CD14-positive monocyte (primary cell): Measurements from ENCODE around the gene ABCC3. TPM values are rescaled to one million over a fixed set of nuclear protein-coding genes. Genes with fewer than 3 reads are reported as not detected.

Source experiments
- DNase-seq, 3 donors: peaks; one replicate each; pipeline ENCODE4 v3.0.0-alpha.2; 2011 to 2022
- H2AFZ ChIP-seq: 2 replicates; pipeline ENCODE4 v1.6.0; 2012; ENCODE audit warnings: mild to moderate bottlenecking, low read depth, low read length, inconsistent platforms; ENCODE audit not compliant: insufficient read depth, poor library complexity, severe bottlenecking
- H3K27ac ChIP-seq, 2 donors: 1 replicate in 1 of 2; 2 replicates in 1 of 2; pipeline ENCODE4 v1.5.1; 2012 to 2013; ENCODE audit warnings: low read length in 2 of 2, control low read depth in 1 of 2, inconsistent platforms in 1 of 2, low read depth in 1 of 2, mild to moderate bottlenecking in 1 of 2
- H3K27me3 ChIP-seq, 2 donors: one replicate each; pipeline versions ENCODE4 v1.6.0 to v1.6.1; 2011 to 2013; ENCODE audit warnings: low read length in 2 of 2; ENCODE audit not compliant: control insufficient read depth in 2 of 2, insufficient read depth in 2 of 2
- H3K36me3 ChIP-seq, 2 donors: replicated peaks in 1 of 2; 1 replicate in 1 of 2; 2 replicates in 1 of 2; pipeline versions ENCODE4 v1.5.1 to v1.6.1; 2012 to 2013; ENCODE audit warnings: low read length in 2 of 2, control low read depth in 1 of 2, inconsistent platforms in 1 of 2, mild to moderate bottlenecking in 1 of 2; ENCODE audit not compliant: insufficient read depth in 2 of 2, control insufficient read depth in 1 of 2
- H3K4me1 ChIP-seq, 2 donors: 1 replicate in 1 of 2; 2 replicates in 1 of 2; pipeline versions ENCODE4 v1.5.1 to v1.6.1; 2012 to 2013; ENCODE audit warnings: low read length in 2 of 2, control low read depth in 1 of 2, inconsistent platforms in 1 of 2, mild to moderate bottlenecking in 1 of 2, moderate library complexity in 1 of 2; ENCODE audit not compliant: insufficient read depth in 2 of 2, control insufficient read depth in 1 of 2
- H3K4me2 ChIP-seq: replicated peaks from 2 replicates; pipeline ENCODE3; 2012; ENCODE audit warnings: low read length, moderate library complexity, mild to moderate bottlenecking; ENCODE audit not compliant: poor library complexity, severe bottlenecking; ENCODE audit errors: extremely low read depth
- H3K4me3 ChIP-seq, 3 experiments: fragments of 200-600 bp in 1 of 3; sonication (generic) in 1 of 3; replicated peaks in 1 of 3; 1 replicate in 2 of 3; 2 replicates in 1 of 3; pipeline ENCODE4 v1.5.1; 2011 to 2013; ENCODE audit warnings: low read length in 3 of 3, mild to moderate bottlenecking in 3 of 3, control low read depth in 2 of 3, low read depth in 2 of 3, inconsistent platforms in 1 of 3, moderate library complexity in 1 of 3
- H3K79me2 ChIP-seq: 2 replicates; pipeline ENCODE4 v1.6.0; 2012; ENCODE audit warnings: mild to moderate bottlenecking, control low read depth, inconsistent platforms, low read length, moderate library complexity; ENCODE audit not compliant: insufficient read depth
- H3K9ac ChIP-seq: 2 replicates; pipeline ENCODE4 v1.6.0; 2017; ENCODE audit warnings: low read length, mild to moderate bottlenecking; ENCODE audit not compliant: insufficient read depth, poor library complexity, severe bottlenecking
- H3K9me3 ChIP-seq, 2 donors: replicated peaks in 1 of 2; 1 replicate in 1 of 2; 2 replicates in 1 of 2; pipeline versions ENCODE4 v1.5.1 to v1.6.1; 2012 to 2013; ENCODE audit warnings: low read length in 2 of 2, control low read depth in 1 of 2; ENCODE audit not compliant: control insufficient read depth in 1 of 2, insufficient read depth in 1 of 2
- H4K20me1 ChIP-seq: 2 replicates; pipeline ENCODE4 v1.6.0; 2012; ENCODE audit warnings: mild to moderate bottlenecking, low read length, control low read depth, moderate library complexity; ENCODE audit not compliant: insufficient read depth
- H3K27ac Mint-ChIP-seq, 7 donors: one replicate each; pipeline ENCODE4 v1.8.0; 2020; ENCODE audit warnings: mild to moderate bottlenecking in 7 of 7, mixed read lengths in 7 of 7, moderate library complexity in 6 of 7, inconsistent platforms in 2 of 7
- H3K27me3 Mint-ChIP-seq, 3 donors: one replicate each; pipeline ENCODE4 v1.8.0; 2021 to 2022; ENCODE audit warnings: low read depth in 3 of 3, mild to moderate bottlenecking in 3 of 3, mixed read lengths in 3 of 3, moderate library complexity in 3 of 3, inconsistent platforms in 1 of 3
- H3K36me3 Mint-ChIP-seq, 2 donors: one replicate each; pipeline ENCODE4 v1.8.0; 2020; ENCODE audit warnings: mixed read lengths in 2 of 2, inconsistent platforms in 1 of 2, mild to moderate bottlenecking in 1 of 2
- H3K4me1 Mint-ChIP-seq: one replicate; pipeline ENCODE4 v1.8.0; 2020; ENCODE audit warnings: mild to moderate bottlenecking, mixed read lengths
- H3K4me3 Mint-ChIP-seq, 2 donors: one replicate each; pipeline ENCODE4 v1.8.0; 2020; ENCODE audit warnings: mild to moderate bottlenecking in 2 of 2, mixed read lengths in 2 of 2, moderate library complexity in 1 of 2
- H3K9me3 Mint-ChIP-seq, 7 donors: one replicate each; pipeline ENCODE4 v1.8.0; 2020 to 2022; ENCODE audit warnings: mixed read lengths in 7 of 7, mild to moderate bottlenecking in 6 of 7, moderate library complexity in 6 of 7, inconsistent platforms in 2 of 7
- WGBS: methylation state at CpG from one replicate; pipeline ENCODE4 v1.1.5; 2013; ENCODE audit warnings: missing lambda C conversion rate; ENCODE audit not compliant: insufficient coverage; 5-methylcytosine and 5-hydroxymethylcytosine counted together
- intact Hi-C, 2 donors: fragments of 100-400 bp; cut with micrococcal nuclease; formaldehyde crosslinking; loops; one replicate each; pipeline versions ENCODE4 v1.15.0 to v1.15.1; 2023
- polyA plus RNA-seq, 3 donors: library from polyadenylated mRNA; depleted of rRNA in 1 of 3; unstranded in 2 of 3; stranded (reverse) in 1 of 3; fragments of 300-500 nt in 2 of 3; fragments of >200 nt in 1 of 3; fragmentation: Illumina TruSeq in 2 of 3; gene quantifications; 1 replicate in 2 of 3; 2 replicates in 1 of 3; pipeline ENCODE4 v1.2.3, GENCODE V29; 2012 to 2021
- TF ChIP-seq, protein P1 (sequence below): fragments of 200-600 bp; IDR thresholded peaks from one replicate; pipeline ENCODE4 v1.8.0; 2022; ENCODE audit warnings: antibody characterized with exemption, mild to moderate bottlenecking

Gene ABCC3
- polyA plus RNA-seq, 3 donors: 2.7 to 74.5 (median 11.4) TPM

- H4K20me1 ChIP-seq: no peaks in the 10 kb centered on the region
- 59% methylated on average over 27 of the region's 27 CpGs for WGBS
- peak overlapping the region in 1 of 3 experiments; percentile 47 for H3K4me3 ChIP-seq
- H3K36me3 ChIP-seq: no peaks in the 10 kb centered on the region
- peaks cover 0 to 8% of the 10 kb centered on the region in 2 donors for H3K36me3 Mint-ChIP-seq
- peaks cover 9% of the 10 kb centered on the region for H3K4me1 Mint-ChIP-seq
- H3K79me2 ChIP-seq: no peaks in the 10 kb centered on the region
- H3K4me3 Mint-ChIP-seq: peak overlapping the region; percentile 60 to 91
- H3K9me3 Mint-ChIP-seq: no peaks in the 10 kb centered on the region
- no peak overlapping the region for H3K27ac ChIP-seq
- no peaks in the 10 kb centered on the region for H3K9me3 ChIP-seq
- no peaks in the 10 kb centered on the region for H3K27me3 ChIP-seq
- H3K4me1 ChIP-seq: peaks cover 5 to 9% of the 10 kb centered on the region in 2 donors
- peak overlapping the region; percentile 73 for H2AFZ ChIP-seq
- intact Hi-C loops: loop anchor here (5.0 kb wide), 3 partner anchors 129 to 199 kb away; partner anchors contain the start of gene SPATA20 (in 1 of the 2)
- peak overlapping the region in 2 of 7 donors; percentile 31 to 33 for H3K27ac Mint-ChIP-seq
- TF ChIP-seq, protein P1, sequence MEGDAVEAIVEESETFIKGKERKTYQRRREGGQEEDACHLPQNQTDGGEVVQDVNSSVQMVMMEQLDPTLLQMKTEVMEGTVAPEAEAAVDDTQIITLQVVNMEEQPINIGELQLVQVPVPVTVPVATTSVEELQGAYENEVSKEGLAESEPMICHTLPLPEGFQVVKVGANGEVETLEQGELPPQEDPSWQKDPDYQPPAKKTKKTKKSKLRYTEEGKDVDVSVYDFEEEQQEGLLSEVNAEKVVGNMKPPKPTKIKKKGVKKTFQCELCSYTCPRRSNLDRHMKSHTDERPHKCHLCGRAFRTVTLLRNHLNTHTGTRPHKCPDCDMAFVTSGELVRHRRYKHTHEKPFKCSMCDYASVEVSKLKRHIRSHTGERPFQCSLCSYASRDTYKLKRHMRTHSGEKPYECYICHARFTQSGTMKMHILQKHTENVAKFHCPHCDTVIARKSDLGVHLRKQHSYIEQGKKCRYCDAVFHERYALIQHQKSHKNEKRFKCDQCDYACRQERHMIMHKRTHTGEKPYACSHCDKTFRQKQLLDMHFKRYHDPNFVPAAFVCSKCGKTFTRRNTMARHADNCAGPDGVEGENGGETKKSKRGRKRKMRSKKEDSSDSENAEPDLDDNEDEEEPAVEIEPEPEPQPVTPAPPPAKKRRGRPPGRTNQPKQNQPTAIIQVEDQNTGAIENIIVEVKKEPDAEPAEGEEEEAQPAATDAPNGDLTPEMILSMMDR: peak; percentile 36
- H3K27me3 Mint-ChIP-seq: peaks cover 11 to 14% (median 13%) of the 10 kb centered on the region in 3 donors
- H3K9ac ChIP-seq: peak overlapping the region; percentile 7
- peak overlapping the region; percentile 57 for H3K4me2 ChIP-seq
- peak; percentile 57 to 72 (median 67) for DNase-seq
Observed at GRCh38 chr17:50681263-50682200, 46.9 kb downstream of the ABCC3 start.

GRCh38 chr17:50682441-50682840, 47.8 kb downstream of the ABCC3 start:
- Histone ChIP-seq H3K36me3 (no peaks in the 10 kb centered on the region), H3K9me3 (no peaks in the 10 kb centered on the region), H3K4me3 (no peak overlapping the region), H3K79me2 (no peaks in the 10 kb centered on the region), H2AFZ (no peak overlapping the region), H3K9ac (no peak overlapping the region), H3K27me3 (no peaks in the 10 kb centered on the region), H4K20me1 (no peaks in the 10 kb centered on the region), H3K4me1 (peaks cover 5 to 9% of the 10 kb centered on the region in 2 donors), H3K27ac (no peak overlapping the region), H3K4me2 (no peak overlapping the region)
- no peak overlapping the region for H3K4me3 Mint-ChIP-seq
- H3K36me3 Mint-ChIP-seq: peaks cover 0 to 8% of the 10 kb centered on the region in 2 donors
- TF ChIP-seq, protein P1: no peak
- no peaks in the 10 kb centered on the region for H3K9me3 Mint-ChIP-seq
- H3K4me1 Mint-ChIP-seq: peaks cover 9% of the 10 kb centered on the region
- WGBS: 92% methylated on average over 1 of the region's 3 CpGs
- intact Hi-C loops: loop anchor here (5.0 kb wide), 3 partner anchors 130 to 200 kb away; partner anchors contain the start of gene SPATA20 (in 1 of the 2)
- peaks cover 11 to 16% (median 13%) of the 10 kb centered on the region in 3 donors for H3K27me3 Mint-ChIP-seq
- H3K27ac Mint-ChIP-seq: peak overlapping the region in 1 of 7 donors; percentile 44
- DNase-seq: no peak
